NCI-H2227 treated with DMSO at 0.1 percent for 48 hours (cell line): ENCODE data around the gene ZNF112.
"Not testable (repeated sequence)": the region's sequence is repeated elsewhere in the genome, so short reads cannot be mapped to it uniquely, and the experiment has no call there.

Experiments
- DNase-seq: peaks from one replicate; lab custom pipeline; 2025; lab: John Stamatoyannopoulos, UW

The ZNF112 gene

DNA sequence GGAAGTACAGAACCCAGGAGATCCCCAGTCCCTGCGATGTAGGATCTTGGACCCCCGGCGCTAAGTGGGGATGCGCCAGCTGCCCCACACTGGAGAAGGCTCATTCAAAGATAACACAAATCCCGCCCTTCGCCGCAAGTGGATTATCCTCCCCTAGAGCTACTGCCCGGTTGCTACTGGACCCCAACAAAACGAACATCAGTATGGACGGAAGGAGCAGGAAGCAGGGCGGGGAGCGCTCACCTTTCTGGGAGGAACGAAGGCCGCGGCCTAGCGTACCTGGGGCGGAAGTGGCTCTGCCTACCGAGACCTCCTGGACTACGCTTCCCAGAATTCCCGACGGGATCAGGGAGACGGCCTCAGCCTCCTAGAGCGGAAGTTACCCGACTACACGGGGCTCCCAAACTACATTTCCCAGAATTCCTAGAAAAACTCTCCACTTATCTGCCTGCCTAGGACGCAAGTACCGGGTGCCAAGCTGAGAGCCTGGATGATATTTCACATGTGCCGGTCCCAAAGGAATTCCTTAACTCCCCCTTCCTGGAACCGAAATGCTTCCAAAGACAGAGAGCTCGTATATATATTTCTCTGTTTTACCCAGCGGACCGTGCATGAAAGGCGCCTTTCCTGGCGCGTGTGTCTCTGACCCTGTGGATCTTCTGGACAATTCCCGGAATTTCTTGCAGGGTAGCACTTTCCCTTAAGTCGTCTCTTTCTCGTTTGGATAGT is at the start of gene ZNF112:
ZNF112 (minus strand) TSS at position 298 of the 729 bp plus-strand sequence. CDS start 16,141 bp downstream, outside the sequence.
- peak; percentile 82 for DNase-seq

DNA sequence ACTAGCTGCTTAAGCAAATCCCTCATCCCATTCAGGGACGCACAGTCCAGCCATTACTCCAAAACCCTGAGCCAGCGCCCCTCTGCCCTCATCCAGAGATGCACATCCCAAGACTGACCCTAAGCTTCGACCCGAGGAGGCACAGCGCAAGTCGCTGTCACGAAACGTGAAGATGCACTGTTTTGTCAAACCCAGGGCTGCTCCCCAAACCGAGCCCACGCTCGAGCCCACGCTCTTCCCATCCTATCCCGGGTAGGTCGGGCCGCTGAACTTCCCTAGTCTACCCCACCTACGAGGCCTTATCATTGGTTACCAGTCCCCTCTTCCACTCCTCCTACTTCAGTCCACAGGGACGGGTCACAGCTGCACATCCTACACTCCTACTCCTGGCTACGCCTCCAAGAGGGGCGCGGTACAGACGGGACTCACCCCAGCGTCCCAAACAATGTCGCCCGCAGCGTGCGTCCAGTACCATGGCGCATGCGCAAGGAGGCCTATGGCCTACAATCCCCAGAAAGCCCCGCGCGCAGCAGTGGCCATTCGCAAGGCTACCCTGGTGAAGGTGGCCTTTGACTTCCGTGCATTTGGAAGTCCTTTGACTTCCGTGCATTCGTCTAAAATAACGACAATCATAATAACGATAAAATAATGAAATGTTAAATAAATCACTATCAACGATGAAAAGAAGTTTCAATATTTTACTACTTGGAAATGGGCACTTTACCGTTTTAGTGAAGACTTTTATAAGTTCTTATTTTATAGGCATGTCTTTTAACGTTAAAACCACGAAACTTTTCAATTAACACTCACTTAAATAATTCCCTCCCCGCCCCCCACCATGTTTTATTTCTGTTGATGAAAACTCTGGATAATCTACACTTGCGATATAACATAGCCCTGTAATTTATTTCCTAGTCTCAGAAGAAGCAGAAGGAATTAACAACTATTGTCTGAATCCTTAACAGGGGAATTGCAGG is 44.9 kb upstream of the ZNF112 start, which contains the start of gene ZNF285:
ZNF285 (minus strand) TSS at position 470 of the 977 bp plus-strand sequence. CDS start 4,395 bp downstream, outside the sequence.
- DNase-seq, result no peak

DNA sequence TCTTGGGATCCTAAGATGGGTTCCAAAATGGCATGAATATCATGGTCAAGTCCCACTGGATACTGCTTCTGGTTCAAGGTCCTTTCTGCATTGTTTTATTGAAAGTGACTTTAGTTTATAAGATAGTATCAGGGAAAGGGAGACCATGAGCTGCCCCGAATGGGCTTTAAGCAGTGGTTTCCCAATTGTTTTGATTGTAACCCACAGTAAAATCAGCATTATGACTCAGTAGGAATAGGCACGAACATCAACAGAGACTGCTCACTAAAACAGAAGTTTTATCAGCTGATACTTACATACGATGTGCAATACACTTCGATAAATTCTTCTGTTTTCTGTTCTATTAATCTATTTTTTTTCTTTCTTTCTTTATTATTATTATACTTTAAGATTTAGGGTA is 32.8 kb upstream of the ZNF112 start:
- DNase-seq, result not testable (repeated sequence)

DNA sequence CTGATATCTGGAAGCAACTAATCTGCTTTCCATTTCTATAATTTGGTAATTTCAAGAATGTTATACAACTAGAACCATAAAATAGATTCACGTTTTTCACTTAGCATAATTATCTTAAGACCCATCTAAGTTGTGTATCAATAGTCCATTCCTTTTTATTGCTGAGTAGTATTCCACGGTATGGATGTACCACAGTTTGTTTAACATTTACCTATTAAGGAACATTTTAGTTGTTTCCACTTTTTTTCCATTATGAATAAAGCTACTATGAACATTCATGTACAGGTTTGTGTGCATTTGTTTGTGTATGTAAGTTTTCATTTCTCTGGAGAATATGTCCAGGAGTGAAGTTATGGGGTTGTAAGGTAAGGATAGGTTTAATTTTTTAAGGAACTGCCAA is 18.3 kb upstream of the ZNF112 start:
- no peak for DNase-seq

DNA sequence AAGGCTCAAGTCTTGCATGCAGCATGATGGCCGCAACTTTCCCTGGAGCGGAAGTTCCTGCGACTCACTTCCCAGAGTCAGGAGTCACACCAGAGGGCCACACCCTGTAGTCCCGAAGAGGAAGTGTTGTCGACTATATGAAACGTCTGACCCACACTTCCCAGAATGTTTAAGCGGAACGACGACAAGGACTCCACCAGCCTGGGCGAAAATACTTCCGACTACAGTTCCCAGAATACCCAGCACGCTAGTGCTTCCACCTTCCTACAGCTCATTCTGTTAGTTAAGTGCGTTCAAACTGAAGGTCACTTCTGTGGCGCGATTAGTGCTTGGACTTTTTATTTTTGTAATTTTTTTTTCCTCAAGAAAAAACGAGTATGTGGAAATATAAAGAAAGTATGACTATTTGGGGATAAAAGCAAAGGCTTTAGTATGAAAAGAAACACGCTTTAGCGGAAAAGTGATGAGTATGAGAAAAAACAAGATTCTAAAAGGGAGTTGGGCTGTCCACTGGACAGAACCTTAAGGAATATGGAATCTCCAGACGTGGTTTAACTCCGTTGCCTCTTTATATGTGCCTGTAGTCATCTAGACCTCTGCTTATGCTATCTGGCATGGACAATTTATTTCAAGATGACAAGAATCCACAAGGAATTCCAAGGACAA is 15.5 kb upstream of the ZNF112 start:
- peak; percentile 16 for DNase-seq

DNA sequence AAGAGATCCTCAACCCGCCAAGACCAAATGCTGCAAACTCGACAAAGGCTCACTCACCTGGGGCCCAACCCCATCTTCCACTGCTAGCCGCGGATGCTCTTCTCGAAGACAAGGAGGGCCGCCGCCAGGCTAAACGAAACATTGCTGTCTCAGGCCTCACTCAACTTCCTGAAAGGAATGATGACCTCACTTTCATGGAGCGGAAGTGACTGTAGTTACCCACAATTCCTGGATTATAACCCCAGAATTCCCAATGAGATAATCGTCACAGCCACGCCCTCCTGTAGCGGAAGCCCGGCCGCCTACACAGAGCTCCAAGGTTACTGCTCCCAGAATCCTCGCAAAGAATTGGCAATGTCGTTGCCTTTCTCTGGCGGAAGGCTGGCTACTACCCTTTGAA is 10.5 kb upstream of the ZNF112 start:
- DNase-seq, result no peak

DNA sequence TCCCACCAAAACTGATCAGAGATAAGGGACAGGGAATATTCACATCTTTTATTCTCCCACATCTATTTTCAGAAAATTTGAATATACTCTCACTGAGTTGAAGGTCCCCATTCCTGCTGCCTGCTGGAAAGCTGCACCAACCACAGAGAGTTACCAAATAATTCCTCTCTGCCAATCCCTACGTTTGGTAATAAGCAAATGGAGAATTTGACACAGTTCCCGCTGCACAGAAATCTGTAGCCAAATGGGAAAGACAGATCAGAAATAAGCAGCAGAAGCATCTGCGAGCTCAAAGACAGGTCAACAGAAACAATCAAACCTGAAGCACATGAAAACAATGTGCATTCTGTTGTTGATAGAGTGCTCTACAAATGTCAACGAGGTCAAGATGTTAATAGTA is 9.9 kb downstream of the ZNF112 start:
- no peak for DNase-seq

DNA sequence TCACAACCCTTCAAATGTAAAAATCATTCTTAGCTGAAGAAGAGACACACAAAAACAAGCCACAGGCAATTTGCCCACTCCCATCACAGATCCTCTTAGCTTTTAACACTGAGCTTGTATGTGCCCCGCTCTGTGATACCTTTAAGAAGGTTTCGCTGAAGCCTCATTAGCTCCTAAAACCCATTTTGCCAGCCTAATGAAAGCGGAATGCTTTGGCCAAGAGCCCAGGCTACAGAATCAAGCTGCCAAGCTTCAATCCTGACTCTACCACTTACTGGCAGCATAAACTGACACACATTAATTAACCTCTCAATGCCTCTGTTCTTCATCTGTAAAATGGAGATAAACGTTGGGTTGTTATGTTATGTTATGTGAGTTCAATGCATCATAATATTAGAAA is 10.5 kb downstream of the ZNF112 start:
- no peak for DNase-seq

DNA sequence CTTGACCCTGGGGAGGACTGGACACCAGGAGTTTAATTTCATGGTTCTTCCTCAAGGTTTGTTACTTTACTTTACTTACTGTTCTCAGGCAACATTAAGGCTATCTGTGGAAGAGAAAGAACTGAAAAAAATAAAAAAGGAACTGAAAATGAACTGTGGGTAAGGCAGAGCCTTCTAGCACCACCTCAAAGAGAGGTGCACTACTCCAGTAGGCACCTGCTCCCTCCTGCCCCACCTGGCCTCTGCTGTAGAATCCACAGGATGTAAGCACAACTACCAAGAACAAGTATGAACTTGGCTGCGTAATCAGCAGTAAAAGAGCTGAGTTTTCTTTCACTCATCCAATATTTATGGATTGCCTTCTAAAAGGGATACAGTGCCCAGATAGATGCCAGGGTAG is 12.2 kb downstream of the ZNF112 start:
- DNase-seq, result no peak

DNA sequence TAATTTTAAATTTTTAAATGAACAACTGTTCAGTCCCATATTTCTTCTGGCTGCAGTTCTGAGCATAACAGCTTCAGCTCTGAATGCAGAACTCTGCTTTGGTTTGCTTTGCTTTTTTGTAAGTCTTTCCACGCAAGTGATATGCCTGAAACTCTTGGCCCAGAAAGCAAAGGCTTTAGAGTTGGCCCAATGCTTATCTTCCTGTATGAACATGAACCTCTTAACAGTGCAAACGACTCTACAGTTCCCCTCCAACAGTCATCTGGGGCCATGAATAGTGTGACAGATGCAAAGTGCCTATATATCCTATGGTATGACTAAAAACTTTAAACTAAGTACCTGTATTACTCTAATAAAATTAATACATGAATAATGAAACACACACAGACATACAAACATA is 14.7 kb downstream of the ZNF112 start:
- no peak for DNase-seq

DNA sequence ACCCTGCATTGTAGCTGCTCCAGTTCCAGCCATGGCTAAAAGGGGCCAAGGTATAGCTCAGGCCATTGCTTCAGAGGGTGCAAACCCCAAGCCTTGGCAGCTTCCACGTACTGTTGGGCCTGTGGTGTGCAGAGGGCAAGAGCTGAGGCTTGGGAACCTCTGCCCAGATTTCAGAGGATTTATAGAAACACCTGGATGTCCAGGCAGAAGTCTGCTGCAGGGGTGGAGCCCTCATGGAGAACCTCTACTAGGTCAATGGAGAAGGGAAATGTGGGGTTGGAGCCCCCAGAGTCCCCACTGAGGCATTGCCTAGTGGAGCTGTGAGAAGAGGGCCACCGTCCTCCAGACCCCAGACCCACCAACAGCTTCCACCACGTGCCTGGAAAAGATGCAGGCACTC is 21.8 kb downstream of the ZNF112 start:
- not testable (repeated sequence) for DNase-seq

DNA sequence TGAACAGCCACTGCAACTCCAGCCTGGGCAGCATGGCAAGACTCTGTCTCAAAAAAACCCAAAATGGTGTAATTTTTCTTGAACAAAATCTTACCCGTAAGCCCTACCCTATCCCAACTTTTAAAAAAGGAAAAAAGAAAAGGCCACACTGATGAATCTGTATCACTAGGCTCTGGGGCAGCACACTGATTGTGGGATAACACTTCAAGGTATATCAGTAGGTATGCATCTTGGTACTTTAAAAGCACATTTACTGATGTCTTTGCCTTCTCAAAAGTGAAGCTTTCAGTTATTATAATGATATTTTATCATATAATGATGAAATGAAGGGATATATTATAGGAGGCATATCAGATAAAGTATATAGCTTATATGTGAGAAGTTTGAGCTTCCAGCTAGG is 24.3 kb downstream of the ZNF112 start:
- DNase-seq, result no peak

DNA sequence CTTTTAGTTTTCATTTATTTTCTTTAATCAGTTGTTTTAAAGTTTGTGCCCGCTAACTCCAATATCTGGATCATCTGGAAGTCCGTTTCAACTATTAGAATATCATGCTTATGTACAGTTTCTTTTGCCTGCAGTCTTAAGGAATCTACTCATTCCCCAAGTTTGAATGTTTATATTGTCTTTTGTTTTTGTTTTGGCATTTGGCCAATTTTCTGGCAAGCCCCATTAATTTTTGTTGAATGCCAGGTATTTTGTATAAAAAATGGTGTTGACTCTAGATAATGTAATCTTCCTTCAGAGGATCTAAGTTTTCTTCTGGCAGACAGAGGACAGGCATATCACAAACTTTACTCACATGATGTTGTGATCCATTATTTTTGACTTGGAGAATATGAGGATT is 40.6 kb downstream of the ZNF112 start:
- DNase-seq, result no peak

DNA sequence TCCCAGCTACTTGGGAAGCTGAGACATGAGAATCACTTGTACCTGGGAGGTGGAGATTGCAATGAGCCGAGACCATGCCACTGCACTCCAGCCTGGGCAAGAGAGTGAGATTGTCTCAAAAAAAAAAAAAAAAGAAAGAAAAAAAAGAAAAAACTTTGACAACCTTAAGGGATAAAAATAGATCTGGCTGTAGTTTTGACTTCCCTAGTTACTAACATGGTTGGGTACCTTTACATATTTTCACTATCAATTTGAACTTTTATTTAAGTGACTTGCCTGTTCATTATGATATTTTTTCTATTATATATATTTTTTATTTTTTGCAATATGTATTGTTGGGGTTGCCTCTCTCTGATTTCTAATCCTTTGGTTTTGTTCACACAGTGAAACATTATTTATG is 43.2 kb downstream of the ZNF112 start:
- DNase-seq, result no peak

DNA sequence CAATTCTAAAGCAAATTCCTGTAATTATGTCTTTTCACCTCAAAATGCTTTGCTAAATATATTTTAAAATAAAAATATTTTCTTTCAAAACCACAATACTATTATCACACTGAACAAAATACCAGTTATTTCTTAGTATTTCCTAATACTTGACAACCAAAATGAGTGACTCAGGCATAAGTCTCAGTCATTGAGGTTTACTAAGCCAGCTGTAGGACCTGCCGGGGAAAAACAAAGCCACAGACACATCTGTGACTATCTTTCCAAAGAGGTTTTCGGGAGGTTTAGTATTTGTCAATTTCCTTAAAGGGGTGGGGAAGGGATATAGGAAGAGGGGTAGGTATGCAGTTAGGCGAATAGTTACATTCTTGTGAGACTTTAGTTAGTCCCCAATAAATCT is 48.5 kb downstream of the ZNF112 start:
- DNase-seq, result no peak

DNA sequence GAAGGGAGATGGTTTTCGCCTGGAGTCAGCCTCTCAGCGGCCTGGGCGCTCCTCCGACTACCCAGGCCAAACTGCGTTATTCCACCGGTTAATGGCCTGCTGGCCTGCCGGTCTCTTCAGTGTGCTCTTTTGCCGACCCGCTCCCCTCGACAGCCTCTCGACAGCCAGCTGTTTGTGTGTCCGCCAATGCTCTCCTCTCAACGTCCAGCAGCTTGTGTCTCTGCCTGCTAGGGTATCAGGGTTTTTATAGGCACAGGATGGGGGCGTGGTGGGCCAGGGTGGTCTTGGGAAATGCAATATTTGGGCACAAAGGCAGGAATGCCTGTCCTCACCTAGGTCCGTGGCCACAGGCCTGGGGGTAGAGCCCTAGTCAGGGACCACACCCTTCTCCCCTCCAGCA is 50.2 kb downstream of the ZNF112 start:
- no peak for DNase-seq

DNA sequence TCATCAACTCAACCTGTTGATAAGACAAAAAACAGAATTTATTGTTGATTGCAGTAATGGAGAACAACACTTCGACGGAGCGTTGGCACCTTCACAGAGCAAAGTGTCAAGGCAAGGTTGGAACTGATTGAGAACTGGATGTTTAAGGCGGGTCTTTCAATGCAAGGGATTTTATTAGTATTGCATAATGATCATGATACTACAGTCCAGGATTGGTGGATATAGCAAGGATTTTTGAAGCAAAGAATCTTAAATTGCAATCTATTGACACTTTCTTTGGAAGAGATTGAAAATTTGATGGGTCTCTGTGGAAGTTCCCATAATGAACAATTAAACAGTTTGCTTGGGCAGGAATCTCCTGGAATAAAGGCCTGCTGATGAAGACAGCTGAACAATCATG is 51.0 kb downstream of the ZNF112 start:
- no peak for DNase-seq

DNA sequence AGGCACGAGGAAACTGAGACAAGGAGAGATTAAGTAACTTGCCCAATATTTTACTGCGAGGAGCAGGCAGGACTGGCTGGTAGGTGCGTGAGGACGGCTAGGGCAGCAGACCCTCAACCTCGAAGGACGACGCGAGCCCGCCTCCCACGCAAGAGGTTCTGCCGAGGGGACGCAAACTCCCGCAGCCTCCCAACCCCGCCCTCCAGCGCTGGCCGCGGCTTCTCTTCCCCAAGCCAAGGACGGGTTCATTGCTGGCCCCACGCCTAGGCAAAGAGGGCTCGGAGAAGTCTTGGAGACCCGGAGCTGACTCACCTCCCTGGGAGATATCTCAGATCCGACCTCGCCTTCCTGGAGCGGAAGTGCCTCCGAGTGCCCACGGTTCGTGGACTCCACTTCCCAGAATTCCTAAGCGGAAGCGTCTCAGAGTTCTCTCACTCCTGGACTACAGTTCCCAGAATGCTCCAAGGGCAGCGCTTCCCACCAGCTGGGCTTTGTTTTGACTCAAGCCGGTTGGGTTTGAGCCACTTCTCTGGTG is 51.8 kb downstream of the ZNF112 start, which contains the start of gene ZNF235:
ZNF235 (minus strand) TSS at position 367 of the 535 bp plus-strand sequence. CDS start 1,621 bp downstream, outside the sequence.
- DNase-seq, result peak; percentile 78

DNA sequence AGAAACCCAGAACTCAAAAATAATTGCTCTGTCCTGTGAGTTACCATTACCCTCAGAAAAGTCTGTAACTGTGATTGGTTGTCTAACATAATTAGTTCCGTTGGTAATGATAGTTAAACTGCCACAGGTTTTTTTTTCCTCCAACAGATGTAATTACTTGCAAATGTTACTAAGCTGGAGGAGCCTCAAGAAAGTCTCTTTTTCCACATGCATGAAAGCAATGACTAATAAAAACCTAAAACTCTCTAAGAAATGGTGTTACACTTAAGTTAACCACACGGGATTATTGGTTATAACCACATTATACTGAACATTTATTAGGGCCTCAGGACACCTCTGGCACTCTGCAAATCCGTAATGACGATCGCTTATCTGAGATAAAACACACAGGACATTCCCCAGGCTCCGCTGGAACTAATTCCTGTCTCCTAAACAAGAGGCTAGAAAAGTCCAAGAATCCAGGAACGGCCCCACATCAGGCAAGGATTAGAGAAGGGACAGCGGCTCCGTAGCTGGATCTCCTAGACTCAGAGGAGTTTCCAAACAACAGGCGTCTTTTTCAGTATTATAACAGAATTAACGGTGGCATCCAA is 52.4 kb downstream of the ZNF112 start:
- no peak for DNase-seq

DNA sequence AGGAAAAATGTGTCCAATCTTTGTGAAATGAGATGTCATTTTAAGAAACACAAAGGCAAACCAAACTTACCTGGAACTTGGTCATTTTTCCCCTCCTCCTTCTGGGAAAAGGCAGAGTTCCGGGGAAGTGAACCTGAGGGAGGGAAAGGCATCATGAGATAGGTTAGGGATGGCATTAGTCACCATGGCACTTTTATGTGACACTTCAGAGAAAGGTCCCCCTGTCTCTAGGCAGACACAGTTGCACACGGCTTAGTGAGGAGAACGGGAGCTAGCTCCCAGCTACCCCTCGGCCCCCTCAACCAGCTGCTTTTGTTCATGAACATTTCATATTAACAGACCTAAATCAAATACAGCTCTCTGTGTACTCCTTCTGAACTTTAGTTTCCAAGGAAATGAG is 53.2 kb downstream of the ZNF112 start:
- DNase-seq, result no peak

DNA sequence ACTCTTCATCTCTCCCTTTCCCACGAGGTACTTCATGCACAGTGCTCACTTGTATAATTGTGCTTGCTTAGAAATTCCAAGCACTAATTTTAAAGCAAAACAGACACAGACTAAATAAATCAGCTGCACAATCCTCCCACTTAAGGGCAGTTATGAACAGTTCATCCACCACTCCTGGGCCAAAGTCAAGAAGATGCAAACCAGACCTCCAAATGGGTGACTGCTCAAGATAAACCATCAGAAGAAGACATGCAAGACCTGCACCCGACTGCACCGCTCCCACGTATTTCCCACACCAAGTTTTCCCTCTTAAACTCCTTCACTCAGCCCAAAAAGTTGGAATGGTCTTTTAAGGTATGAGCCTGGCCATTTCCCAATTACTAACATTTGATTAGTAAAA is 71.5 kb downstream of the ZNF112 start:
- no peak for DNase-seq

DNA sequence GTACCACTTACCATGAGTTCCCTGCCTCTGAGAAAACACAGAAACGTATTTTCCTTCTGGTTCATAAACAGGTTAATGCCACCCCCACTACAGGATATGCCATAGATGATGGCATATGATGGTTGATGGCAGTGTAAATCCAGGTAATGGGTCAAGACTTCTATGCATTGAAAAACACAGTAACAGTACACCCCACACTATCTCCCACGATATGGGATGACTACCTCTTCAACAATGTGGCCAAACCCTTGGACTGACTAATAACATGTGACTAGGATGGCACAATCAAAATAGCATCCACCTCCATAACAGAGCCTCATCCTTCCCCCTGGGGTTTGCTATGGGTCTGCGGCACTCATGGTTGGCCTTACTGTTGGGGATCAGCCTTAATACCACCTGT is 73.6 kb downstream of the ZNF112 start:
- DNase-seq, result no peak
